GM18505 (cell line): ENCODE measurements around the gene ANGEL2.
"Not testable (repeated sequence)": the region's sequence is repeated elsewhere in the genome, so short reads cannot be mapped to it uniquely, and the experiment has no call there.

Experiments
- ATAC-seq: cut with Tn5 transposase; IDR thresholded peaks from one replicate; pipeline ENCODE4 v1.9.1; 2021; ENCODE audit not compliant: unreplicated experiment
- POLR2A ChIP-seq: IDR thresholded peaks from 4 replicates; pipeline ENCODE4 v1.6.1; 2011; ENCODE audit warnings: borderline replicate concordance; ENCODE audit not compliant: insufficient read depth, insufficient read length; ENCODE audit errors: extremely low read depth

ANGEL2 gene

GRCh38 chr1:213041443-213041842 is 25.8 kb upstream of the ANGEL2 start:
- ATAC-seq = no peak
- TF ChIP-seq POLR2A = no peak

DNA sequence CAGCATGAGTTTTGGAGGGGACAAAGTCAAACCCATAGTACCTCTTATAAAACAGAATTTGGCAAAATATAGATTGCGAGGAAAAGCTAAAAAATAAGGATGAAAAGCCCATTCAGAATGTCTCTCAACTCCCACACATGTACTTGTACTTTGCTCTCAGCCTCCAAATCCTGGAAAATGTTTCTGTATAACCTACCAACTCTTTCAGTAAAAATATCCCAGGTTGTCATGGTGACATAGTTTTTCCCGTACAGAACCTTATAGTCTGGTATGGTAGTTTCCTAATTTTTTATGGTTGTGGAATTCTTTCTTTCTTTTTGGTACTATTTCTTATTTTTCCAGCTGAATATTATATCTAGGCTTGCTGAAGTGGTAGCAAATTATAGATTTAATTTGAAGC is 19.9 kb upstream of the ANGEL2 start:
- no peak for TF ChIP-seq POLR2A

DNA sequence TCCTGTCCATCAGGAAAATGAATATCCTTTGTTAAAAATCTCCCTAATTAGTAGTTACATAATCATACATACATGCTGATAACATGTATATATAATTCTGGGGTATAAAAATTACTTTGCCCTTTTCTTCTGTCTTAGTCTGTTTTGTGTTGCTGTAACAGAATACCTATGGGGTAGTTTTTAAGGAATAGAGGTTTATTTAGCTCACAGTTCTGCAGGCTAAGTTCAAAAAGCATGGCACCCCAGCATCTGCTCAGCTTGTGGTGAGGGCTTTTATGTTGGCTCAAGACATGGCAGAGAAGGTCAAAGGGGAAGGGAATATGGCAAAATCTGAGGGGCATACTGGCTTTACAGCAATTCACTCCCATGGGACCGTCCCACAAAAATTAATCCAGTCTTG is 19.0 kb upstream of the ANGEL2 start:
- no peak for ATAC-seq

More for the DNA sequence above, 19.9 kb upstream of the ANGEL2 start:
- no peak for ATAC-seq

DNA sequence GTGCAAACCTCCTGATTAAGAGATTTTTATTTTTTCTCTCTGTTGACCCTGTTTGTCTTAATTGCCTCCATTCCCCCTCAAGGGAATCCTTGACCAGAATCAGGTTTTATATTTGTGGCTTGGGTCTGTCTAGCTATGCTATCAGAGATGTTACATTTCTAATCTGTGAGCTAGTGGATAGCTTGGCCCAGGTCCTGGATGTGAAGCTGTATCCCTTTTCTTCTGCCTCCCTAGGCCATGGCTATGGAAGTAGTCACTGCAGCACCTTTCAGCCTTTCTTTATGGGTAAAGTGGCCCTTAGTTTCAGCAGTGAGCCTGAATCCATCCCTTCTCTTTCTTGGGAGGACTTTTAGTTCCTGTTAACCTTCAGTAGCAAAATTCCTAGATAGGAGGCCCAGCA is 17.0 kb upstream of the ANGEL2 start:
- no peak for TF ChIP-seq POLR2A
- no peak for ATAC-seq

More for the DNA sequence above, 19.0 kb upstream of the ANGEL2 start:
- no peak for TF ChIP-seq POLR2A

- not testable (repeated sequence) for ATAC-seq
Observed at GRCh38 chr1:213027024-213027423, 11.4 kb upstream of the ANGEL2 start.

DNA sequence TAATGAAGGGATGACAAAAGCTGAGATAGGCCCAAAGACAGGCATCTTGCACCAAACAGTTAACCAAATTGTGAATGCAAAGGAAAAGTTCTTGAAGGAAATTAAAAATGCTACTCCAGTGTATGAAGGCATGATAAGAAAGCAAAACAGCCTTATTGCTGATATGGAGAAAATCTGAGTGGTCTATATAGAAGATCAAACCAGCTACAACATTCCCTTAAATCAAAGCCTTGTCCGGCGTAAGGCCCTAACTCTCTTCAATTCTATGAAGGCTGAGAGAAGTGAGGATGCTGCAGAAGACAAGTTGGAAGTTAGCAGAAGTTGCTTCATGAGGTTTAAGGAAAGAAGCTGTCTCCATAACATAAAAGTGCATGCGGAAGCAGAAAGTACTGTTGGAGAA is 4.3 kb upstream of the ANGEL2 start:
- no peak for TF ChIP-seq POLR2A
- no peak for ATAC-seq

DNA sequence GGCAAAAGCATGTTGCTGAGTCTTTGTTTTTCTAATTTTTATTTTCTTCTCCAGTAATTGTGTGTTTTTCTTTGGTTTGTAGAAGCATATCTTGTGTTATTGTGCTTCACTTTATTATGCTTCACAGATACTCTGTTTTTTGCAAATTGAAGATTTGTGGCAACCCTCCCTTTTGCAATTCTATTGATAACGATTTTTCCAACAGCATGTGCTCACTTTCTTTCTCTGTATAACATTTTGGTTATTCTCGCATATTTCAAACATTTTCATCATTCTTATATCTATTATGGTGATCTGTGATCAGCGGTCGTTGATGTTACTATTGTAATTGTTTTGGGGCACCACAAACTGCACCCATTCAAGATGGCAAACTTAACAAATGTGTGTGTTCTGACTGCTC is 3.8 kb upstream of the ANGEL2 start:
- ATAC-seq = no peak
- TF ChIP-seq POLR2A = no peak

DNA sequence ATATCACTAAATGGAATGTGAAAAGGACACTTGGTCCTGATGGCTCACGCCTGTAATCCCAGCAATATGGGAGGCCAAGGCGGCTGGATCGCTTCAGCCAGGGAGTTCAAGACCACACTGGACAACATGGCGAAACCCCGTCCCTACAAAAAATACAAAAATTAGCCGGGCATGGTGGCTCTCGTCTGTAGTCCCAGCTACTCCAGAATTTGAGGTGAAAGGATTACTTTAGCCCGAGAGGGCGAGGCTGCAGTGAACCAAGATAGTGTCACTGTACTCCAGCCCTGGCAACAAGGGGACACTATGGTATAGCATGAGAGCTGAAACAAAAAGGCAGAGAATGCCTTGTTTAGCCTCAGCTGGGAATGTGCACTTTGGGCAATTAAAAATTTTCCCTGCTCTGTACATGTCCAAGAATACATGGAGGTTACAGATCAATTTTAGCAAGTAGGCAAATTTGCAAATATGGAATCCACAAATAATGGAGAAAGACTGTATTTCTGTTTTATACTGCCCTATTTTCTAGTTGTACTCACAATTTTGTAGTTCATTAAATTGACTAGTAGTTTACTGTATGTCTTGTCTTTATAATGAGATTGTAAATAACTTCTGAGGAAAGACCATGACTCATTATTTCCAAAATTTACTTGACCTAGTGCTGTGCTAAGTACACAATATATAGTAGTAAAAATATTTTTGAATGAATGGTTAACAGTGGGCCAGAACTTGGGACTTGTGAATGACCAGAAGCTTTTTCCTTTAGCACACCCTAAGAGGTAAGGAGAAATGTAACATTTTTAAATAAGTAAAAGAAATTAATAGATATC is 2.0 kb upstream of the ANGEL2 start:
- TF ChIP-seq POLR2A = no peak
- no peak for ATAC-seq

GRCh38 chr1:213014642-213015041 is 1.0 kb downstream of the ANGEL2 start:
- no peak for ATAC-seq
- TF ChIP-seq POLR2A = no peak

DNA sequence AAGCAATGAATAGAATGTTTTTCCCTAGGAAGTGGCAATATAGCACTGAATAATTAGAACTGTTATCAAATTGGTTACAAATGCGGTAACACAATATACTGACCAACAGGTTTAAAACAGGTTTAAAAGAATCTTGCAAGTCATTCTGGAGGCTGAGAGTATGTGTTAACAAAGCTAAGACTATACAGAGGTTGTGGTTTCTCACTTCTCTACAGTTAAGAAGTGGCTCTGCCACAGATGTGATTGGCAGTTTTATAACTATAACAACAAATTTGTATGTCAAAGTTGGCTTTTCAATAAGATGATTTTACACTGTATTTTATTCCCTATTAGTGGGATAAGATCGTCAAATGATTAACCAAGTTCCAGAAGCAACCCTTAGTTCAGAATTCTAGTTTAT is 7.1 kb downstream of the ANGEL2 start:
- peak; percentile 68 for ATAC-seq
- no peak for TF ChIP-seq POLR2A

DNA sequence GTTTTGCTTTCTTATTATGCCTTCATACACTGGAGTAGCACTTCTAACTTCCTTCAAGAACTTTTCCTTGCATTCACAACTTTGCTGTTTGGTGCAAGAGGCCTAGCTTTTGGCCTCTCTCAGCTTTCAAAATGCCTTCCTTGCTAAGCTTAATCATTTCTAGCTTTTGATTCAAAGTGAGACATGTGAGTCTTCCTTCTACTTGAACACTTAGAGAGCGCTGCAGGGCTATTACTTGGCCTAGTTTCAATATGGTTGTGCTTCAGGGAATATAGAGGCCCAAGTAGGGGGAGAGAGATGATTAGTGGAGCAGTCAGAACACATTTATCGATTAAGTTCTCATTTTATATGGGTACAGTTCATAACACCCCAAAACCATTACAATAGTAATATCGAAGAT is 12.4 kb downstream of the ANGEL2 start:
- TF ChIP-seq POLR2A = no peak
- ATAC-seq = no peak

DNA sequence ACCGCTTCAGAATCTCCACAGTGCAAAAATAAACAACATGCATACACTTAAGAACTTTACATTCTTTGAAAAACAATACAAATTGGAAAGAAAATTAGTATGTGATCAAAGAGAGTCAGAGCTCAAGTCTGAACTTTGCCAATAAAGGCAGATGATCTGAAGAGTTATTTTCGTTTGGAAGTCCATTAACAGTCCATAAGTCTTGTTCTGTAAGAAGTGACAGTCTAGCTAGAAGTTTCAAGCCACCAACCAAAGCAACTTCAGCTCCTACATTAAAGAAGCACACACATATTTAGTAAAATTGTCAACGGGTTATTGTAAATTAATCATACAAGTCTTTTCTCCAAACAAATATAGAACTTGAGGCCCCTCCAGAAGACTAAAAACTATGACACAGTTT is 20.7 kb downstream of the ANGEL2 start:
- no peak for TF ChIP-seq POLR2A
- ATAC-seq = no peak

GRCh38 chr1:212993960-212994359 is 21.7 kb downstream of the ANGEL2 start:
- ATAC-seq = not testable (repeated sequence)

- ATAC-seq = no peak
- TF ChIP-seq POLR2A = no peak
Observed at GRCh38 chr1:212990276-212990675, 25.4 kb downstream of the ANGEL2 start.
